ENCODE measurements around the gene CNTNAP3B. TPM values are rescaled to one million over a fixed set of nuclear protein-coding genes. Genes with fewer than 3 reads are reported as not detected.
"Not testable (repeated sequence)": the region's sequence is repeated elsewhere in the genome, so short reads cannot be mapped to it uniquely, and the experiment has no call there.

The CNTNAP3B gene
- total RNA-seq, 2 experiments from 2014 or later: not detected

DNA sequence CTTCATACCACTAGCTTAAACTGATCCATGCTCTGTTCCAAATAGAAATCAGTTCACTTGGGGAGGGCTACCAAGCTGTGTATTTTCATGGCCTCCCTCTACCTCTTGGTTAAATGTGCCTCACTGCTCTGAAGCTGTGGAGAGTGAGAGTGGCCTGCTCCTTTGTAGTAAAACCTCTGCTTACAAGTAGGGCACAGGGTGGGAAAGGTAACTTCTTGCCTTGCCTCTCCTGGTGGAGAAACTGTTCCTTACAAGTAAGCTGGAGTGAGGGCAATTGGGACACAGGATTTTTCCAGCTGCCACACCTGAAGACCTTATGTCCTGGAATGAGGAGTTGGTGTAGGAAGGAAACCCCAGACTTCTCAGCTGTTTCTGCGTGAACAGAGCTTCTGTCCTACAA is 211.9 kb downstream of the CNTNAP3B start:
- ATAC-seq (ENCODE audit: poor library complexity); H3K27me3 ChIP-seq (ENCODE audit: control insufficient read depth in 1 of 2, insufficient read depth in 2 of 2, low read length in 2 of 2); H3K4me1 Mint-ChIP-seq (ENCODE audit: low read depth); H3K4me3 Mint-ChIP-seq; H3K4me1 ChIP-seq (ENCODE audit: insufficient read depth, low read length); POLR2A ChIA-PET; H3K27ac Mint-ChIP-seq; H3K4me3 ChIP-seq (ENCODE audit: low read length); intact Hi-C loops (cut with DNase I, micrococcal nuclease); H3K36me3 ChIP-seq (ENCODE audit: insufficient read depth, low read length); DNase-seq; CTCF ChIA-PET; H3K9me3 ChIP-seq (ENCODE audit: control insufficient read depth in 1 of 2, insufficient read depth in 1 of 2, low read length in 2 of 2); H3K27ac ChIP-seq (ENCODE audit: low read depth in 1 of 2, low read length in 2 of 2); H3K9me3 Mint-ChIP-seq; H3K27me3 Mint-ChIP-seq; H3K36me3 Mint-ChIP-seq (ENCODE audit: low read depth): not testable (repeated sequence)

DNA sequence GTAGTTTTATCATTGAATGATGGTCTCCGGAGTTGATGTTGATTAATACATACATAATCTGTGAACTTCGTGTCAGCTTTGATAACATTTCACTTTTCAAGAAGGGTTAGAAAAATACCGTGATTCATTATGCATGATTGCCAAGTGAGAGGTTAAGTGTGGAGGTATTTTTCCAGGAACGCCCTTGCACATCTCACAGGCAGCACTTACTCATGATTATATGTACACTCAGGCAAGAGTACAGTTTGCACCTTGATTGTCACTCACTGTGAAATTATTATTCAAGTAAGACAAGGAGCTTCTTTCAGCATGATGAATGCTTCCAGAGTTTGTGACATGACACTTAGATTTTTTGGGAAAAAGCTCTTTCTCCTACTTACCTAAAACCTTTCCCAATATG is 223.7 kb downstream of the CNTNAP3B start:
- H3K27me3 Mint-ChIP-seq; intact Hi-C loops (cut with DNase I, micrococcal nuclease); H3K4me3 Mint-ChIP-seq; POLR2A ChIA-PET; CTCF ChIA-PET; H3K9me3 ChIP-seq (ENCODE audit: control insufficient read depth in 1 of 2, insufficient read depth in 1 of 2, low read length in 2 of 2); DNase-seq; H3K27me3 ChIP-seq (ENCODE audit: control insufficient read depth in 1 of 2, insufficient read depth in 2 of 2, low read length in 2 of 2); H3K4me3 ChIP-seq (ENCODE audit: low read length); H3K27ac Mint-ChIP-seq; H3K36me3 ChIP-seq (ENCODE audit: insufficient read depth, low read length); H3K9me3 Mint-ChIP-seq; ATAC-seq (ENCODE audit: poor library complexity); H3K4me1 ChIP-seq (ENCODE audit: insufficient read depth, low read length); H3K27ac ChIP-seq (ENCODE audit: low read depth in 1 of 2, low read length in 2 of 2); H3K36me3 Mint-ChIP-seq (ENCODE audit: low read depth); H3K4me1 Mint-ChIP-seq (ENCODE audit: low read depth): not testable (repeated sequence)

DNA sequence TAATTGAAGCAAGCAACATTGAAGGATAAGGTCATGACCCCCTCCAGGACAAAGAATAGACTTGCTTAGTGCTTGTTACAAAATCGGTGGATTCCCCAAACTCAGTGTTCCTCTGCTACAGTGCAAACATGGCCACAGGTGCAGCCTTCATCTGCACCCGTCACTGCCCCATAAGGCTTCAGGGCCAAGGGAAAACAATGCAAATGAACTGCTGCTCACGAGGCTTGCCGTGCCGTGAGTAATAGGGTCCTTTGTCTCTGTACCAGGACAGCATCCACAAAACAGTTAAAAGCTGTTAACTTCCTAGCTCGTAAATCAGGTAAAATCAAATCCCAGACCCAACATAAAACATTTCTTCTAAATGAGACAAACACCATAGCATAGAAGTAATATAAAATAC is 226.5 kb downstream of the CNTNAP3B start:
- ATAC-seq (ENCODE audit: poor library complexity); H3K27ac Mint-ChIP-seq; H3K27me3 Mint-ChIP-seq; H3K9me3 Mint-ChIP-seq; H3K4me1 Mint-ChIP-seq (ENCODE audit: low read depth); CTCF ChIA-PET; DNase-seq; H3K4me3 Mint-ChIP-seq; H3K9me3 ChIP-seq (ENCODE audit: control insufficient read depth in 1 of 2, insufficient read depth in 1 of 2, low read length in 2 of 2); H3K27me3 ChIP-seq (ENCODE audit: control insufficient read depth in 1 of 2, insufficient read depth in 2 of 2, low read length in 2 of 2); H3K4me1 ChIP-seq (ENCODE audit: insufficient read depth, low read length); H3K27ac ChIP-seq (ENCODE audit: low read depth in 1 of 2, low read length in 2 of 2); H3K36me3 ChIP-seq (ENCODE audit: insufficient read depth, low read length); H3K36me3 Mint-ChIP-seq (ENCODE audit: low read depth); POLR2A ChIA-PET; intact Hi-C loops (cut with DNase I, micrococcal nuclease); H3K4me3 ChIP-seq (ENCODE audit: low read length): not testable (repeated sequence)

DNA sequence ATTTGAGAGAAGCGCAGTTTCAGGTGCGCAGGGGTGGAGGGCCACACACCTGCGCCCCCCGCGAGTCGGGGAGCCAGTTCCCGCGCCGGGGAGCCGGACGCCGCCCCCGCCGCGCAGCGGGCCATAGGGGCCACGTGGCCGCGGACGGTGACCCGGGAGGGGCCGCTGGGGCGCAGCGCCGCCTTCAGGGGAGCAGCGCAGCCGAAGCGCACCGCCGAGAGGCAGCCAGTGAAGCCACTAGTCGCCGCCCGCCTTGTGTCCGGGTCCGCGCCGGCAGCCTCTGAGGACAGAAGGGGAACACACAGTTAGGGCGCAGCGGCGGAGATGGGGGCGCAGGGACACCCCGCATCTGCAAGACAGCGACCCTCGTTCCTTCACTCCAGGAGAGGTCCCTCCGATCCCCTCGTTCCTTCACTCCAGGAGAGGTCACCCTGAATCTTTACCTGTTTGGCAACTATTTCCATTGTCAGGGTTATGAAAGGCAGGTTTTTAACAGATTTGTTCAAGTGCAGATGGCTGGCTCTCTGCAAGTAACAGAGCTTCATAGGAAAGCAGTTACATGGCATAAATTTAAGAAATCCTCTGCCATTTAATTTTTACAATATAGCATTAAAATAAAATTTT is 230.4 kb downstream of the CNTNAP3B start:
- H3K9me3 ChIP-seq (ENCODE audit: control insufficient read depth in 1 of 2, insufficient read depth in 1 of 2, low read length in 2 of 2); H3K36me3 Mint-ChIP-seq (ENCODE audit: low read depth); H3K27me3 ChIP-seq (ENCODE audit: control insufficient read depth in 1 of 2, insufficient read depth in 2 of 2, low read length in 2 of 2); H3K4me1 Mint-ChIP-seq (ENCODE audit: low read depth); H3K4me3 Mint-ChIP-seq; H3K27ac ChIP-seq (ENCODE audit: low read depth in 1 of 2, low read length in 2 of 2); H3K4me1 ChIP-seq (ENCODE audit: insufficient read depth, low read length); ATAC-seq (ENCODE audit: poor library complexity); DNase-seq; H3K9me3 Mint-ChIP-seq; POLR2A ChIA-PET; H3K27me3 Mint-ChIP-seq; H3K4me3 ChIP-seq (ENCODE audit: low read length); intact Hi-C loops (cut with DNase I, micrococcal nuclease); H3K36me3 ChIP-seq (ENCODE audit: insufficient read depth, low read length); H3K27ac Mint-ChIP-seq; CTCF ChIA-PET: not testable (repeated sequence)

DNA sequence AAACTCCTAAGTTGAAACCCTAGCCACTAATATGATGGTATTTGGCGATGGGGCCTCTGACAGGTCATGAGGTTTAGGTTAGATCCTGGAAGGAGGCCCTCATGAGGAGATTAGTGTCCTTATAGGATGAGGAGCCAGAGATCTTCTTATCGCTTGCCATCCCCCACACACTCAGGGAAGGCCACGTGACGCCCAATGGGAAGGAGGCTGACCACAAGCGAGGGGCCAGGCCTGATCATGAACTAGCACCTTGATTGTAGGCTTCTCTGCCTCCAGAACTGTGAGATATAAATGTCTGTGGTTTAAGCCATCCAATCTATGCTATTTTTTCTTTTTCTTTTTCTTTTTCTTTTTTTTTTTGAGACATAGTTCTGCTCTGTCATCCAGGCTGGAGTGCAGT is 254.7 kb downstream of the CNTNAP3B start:
- H3K36me3 Mint-ChIP-seq (ENCODE audit: low read depth); intact Hi-C loops (cut with DNase I, micrococcal nuclease); H3K4me1 ChIP-seq (ENCODE audit: insufficient read depth, low read length): not testable (repeated sequence)

DNA sequence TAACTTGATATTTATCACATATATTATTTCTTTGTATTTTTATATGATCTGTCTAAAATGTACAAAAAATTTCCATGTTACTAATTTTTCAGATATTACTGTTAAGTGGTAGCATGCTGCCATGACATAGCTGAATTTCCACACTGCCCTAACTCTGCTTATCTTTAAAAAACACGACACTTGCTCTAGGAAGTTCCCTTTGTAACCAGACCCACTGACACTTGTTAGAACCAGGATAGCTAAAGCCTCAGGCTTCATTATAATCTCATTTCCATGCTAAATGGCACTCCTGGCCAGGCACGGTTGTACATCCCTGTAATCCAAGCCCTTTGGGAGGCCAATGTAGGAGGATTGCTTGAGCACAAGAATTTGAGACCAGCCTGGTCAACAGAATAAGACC is 273.8 kb downstream of the CNTNAP3B start:
- H3K9me3 Mint-ChIP-seq; H3K4me1 ChIP-seq (ENCODE audit: insufficient read depth, low read length); H3K4me1 Mint-ChIP-seq (ENCODE audit: low read depth); H3K36me3 ChIP-seq (ENCODE audit: insufficient read depth, low read length); H3K27ac Mint-ChIP-seq; ATAC-seq (ENCODE audit: poor library complexity); POLR2A ChIA-PET; intact Hi-C loops (cut with DNase I, micrococcal nuclease); H3K27ac ChIP-seq (ENCODE audit: low read depth in 1 of 2, low read length in 2 of 2); H3K9me3 ChIP-seq (ENCODE audit: control insufficient read depth in 1 of 2, insufficient read depth in 1 of 2, low read length in 2 of 2); H3K4me3 ChIP-seq (ENCODE audit: low read length); H3K36me3 Mint-ChIP-seq (ENCODE audit: low read depth); H3K27me3 Mint-ChIP-seq; CTCF ChIA-PET; H3K4me3 Mint-ChIP-seq; DNase-seq; H3K27me3 ChIP-seq (ENCODE audit: control insufficient read depth in 1 of 2, insufficient read depth in 2 of 2, low read length in 2 of 2): not testable (repeated sequence)

More for the DNA sequence above, 254.7 kb downstream of the CNTNAP3B start:
- H3K9me3 ChIP-seq (ENCODE audit: control insufficient read depth in 1 of 2, insufficient read depth in 1 of 2, low read length in 2 of 2); H3K4me1 Mint-ChIP-seq (ENCODE audit: low read depth); H3K27ac Mint-ChIP-seq; H3K27me3 Mint-ChIP-seq; H3K4me3 ChIP-seq (ENCODE audit: low read length); CTCF ChIA-PET; H3K27ac ChIP-seq (ENCODE audit: low read depth in 1 of 2, low read length in 2 of 2); H3K36me3 ChIP-seq (ENCODE audit: insufficient read depth, low read length); H3K4me3 Mint-ChIP-seq; H3K9me3 Mint-ChIP-seq; H3K27me3 ChIP-seq (ENCODE audit: control insufficient read depth in 1 of 2, insufficient read depth in 2 of 2, low read length in 2 of 2); ATAC-seq (ENCODE audit: poor library complexity); DNase-seq; POLR2A ChIA-PET: not testable (repeated sequence)

DNA sequence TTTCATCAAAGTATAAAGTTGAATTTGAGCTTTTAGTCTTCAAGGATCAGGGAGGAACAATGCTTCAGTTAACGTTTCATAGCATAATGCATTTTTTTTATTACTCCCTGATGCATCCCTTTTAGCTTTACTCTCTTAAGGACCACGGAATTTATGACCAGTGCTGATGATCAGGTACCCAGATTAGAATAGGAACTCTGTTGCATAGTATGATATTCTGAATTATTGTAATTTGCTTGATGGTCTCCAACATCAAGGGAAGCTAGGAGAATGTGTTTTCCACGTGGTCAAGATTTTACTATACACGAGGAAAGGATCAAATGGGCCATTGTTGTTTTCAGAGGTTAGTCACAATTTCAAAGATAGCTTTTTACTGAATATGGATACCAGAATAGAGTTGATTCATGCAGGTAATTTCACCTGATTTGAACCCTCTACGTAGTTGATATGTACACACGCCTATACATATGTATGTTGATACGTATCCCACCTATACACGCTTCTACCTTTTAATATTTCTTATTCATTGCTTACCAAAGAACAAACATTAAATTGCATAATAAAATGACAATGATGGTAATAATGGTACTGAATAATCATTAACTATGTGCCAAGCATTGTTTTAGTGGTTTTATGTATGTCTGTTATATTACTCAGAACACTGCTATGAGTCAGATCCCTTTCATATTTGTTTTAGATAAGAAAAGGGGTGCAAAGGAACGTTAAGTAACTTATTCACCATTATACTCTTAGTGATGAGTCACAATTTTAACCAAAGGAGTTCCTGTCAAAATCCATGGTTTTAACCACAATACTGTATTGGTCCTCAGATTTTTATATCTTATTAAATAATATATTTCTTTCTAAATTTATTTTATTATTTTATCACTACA is 277.1 kb downstream of the CNTNAP3B start:
- H3K4me1 Mint-ChIP-seq (ENCODE audit: low read depth): not testable (repeated sequence)

More for the DNA sequence above, 277.1 kb downstream of the CNTNAP3B start:
- intact Hi-C loops (cut with DNase I, micrococcal nuclease); ATAC-seq (ENCODE audit: poor library complexity); H3K27me3 Mint-ChIP-seq; H3K27ac ChIP-seq (ENCODE audit: low read depth in 1 of 2, low read length in 2 of 2); CTCF ChIA-PET; H3K4me1 ChIP-seq (ENCODE audit: insufficient read depth, low read length); POLR2A ChIA-PET; H3K36me3 Mint-ChIP-seq (ENCODE audit: low read depth); H3K27ac Mint-ChIP-seq; H3K36me3 ChIP-seq (ENCODE audit: insufficient read depth, low read length); DNase-seq; H3K9me3 Mint-ChIP-seq; H3K9me3 ChIP-seq (ENCODE audit: control insufficient read depth in 1 of 2, insufficient read depth in 1 of 2, low read length in 2 of 2); H3K4me3 Mint-ChIP-seq; H3K27me3 ChIP-seq (ENCODE audit: control insufficient read depth in 1 of 2, insufficient read depth in 2 of 2, low read length in 2 of 2); H3K4me3 ChIP-seq (ENCODE audit: low read length): not testable (repeated sequence)
